Gastroesophageal sphincter (tissue), 3 donors: ENCODE measurements around the gene CDKN2B.

Experiments
- CTCF ChIP-seq, 4 experiments: fragments of 200-600 bp in 2 of 4; fragments of 450-650 bp in 2 of 4; sonication (generic) in 1 of 4; IDR thresholded peaks; one replicate each; pipeline ENCODE4 v1.5.1; 2017 to 2019; ENCODE audit warnings: antibody characterized with exemption in 4 of 4, mild to moderate bottlenecking in 2 of 4, moderate library complexity in 2 of 4
- POLR2A ChIP-seq, 2 donors: fragments of 450-650 bp; IDR thresholded peaks; one replicate each; pipeline ENCODE4 v1.6.1; 2017; ENCODE audit warnings: antibody characterized with exemption in 2 of 2, mild to moderate bottlenecking in 2 of 2, moderate library complexity in 1 of 2
- POLR2AphosphoS5 ChIP-seq: sonication (generic); formaldehyde crosslinking; IDR thresholded peaks from one replicate; pipeline ENCODE4 v1.6.1; 2017; ENCODE audit warnings: antibody characterized with exemption

GRCh38 chr9:21985964-21986667 is 23.0 kb downstream of the CDKN2B start:
- TF ChIP-seq CTCF (IDR thresholded peaks at IDR 0.05): no peak
- TF ChIP-seq POLR2A (IDR thresholded peaks at IDR 0.05): no peak
- no peak for TF ChIP-seq POLR2AphosphoS5
